HUES64 (cell line): ENCODE measurements around the gene CD40.
"Not testable (repeated sequence)": the region's sequence is repeated elsewhere in the genome, so short reads cannot be mapped to it uniquely, and the experiment has no call there.

Experiments used
- H3K27ac ChIP-seq: 2 replicates; pipeline ENCODE4 v1.7.0; 2013; ENCODE audit warnings: low read depth, low read length, inconsistent platforms
- H3K27me3 ChIP-seq: 2 replicates; pipeline ENCODE4 v1.6.1; 2013; ENCODE audit warnings: mild to moderate bottlenecking, low read length; ENCODE audit not compliant: insufficient read depth
- H3K36me3 ChIP-seq: 2 replicates; pipeline ENCODE4 v1.6.1; 2013; ENCODE audit warnings: mild to moderate bottlenecking, low read length; ENCODE audit not compliant: insufficient read depth
- H3K4me1 ChIP-seq: 2 replicates; pipeline ENCODE4 v1.6.1; 2013; ENCODE audit warnings: mild to moderate bottlenecking, low read length, moderate library complexity; ENCODE audit not compliant: insufficient read depth
- H3K4me3 ChIP-seq: 2 replicates; pipeline ENCODE4 v1.5.1; 2013; ENCODE audit warnings: mild to moderate bottlenecking, low read length, moderate library complexity
- H3K9ac ChIP-seq: 2 replicates; pipeline ENCODE4 v1.6.1; 2013; ENCODE audit warnings: mild to moderate bottlenecking, low read depth, low read length
- H3K9me3 ChIP-seq: 2 replicates; pipeline ENCODE4 v1.6.1; 2013; ENCODE audit warnings: low read depth, low read length; ENCODE audit not compliant: insufficient read depth
- WGBS: fragments of 150-250, 120-280 bp; methylation state at CpG from one replicate; pipeline ENCODE4 v1.1.7; 2013; ENCODE audit warnings: missing lambda C conversion rate; 5-methylcytosine and 5-hydroxymethylcytosine counted together

Gene CD40

DNA sequence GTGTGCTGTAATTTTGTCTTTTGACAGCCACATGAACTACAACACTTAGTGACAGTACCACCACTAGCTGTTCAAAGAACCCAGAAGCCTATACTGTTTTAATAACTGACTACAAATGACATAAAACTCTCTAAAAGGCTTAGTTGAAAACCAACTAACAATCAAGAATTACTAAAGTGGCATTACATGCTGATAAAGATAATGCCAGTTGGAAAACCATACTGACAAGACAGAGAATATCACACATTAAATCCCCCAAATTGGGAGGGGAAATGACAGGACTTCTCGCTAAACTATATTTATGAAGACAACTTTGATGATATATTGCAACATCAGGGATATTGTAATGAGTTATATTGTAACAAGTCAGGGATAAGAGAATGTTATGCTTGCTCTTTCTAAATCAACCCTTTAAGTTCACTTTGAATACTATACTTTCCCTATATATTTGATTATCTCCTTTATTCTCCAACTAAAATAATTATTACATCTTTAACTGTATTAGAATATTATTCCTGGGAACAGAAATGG lies 34.5 kb upstream of the CD40 start:
- H3K4me3 ChIP-seq = no peak overlapping the region
- H3K9ac ChIP-seq = no peak overlapping the region
- no peaks in the 10 kb centered on the region for H3K9me3 ChIP-seq
- peaks cover 9% of the 10 kb centered on the region for H3K36me3 ChIP-seq
- WGBS = no CpG with 5 or more reads among the region's 1 CpG
- no peaks in the 10 kb centered on the region for H3K27me3 ChIP-seq
- H3K27ac ChIP-seq = no peak overlapping the region
- H3K4me1 ChIP-seq = peaks cover 20% of the 10 kb centered on the region

DNA sequence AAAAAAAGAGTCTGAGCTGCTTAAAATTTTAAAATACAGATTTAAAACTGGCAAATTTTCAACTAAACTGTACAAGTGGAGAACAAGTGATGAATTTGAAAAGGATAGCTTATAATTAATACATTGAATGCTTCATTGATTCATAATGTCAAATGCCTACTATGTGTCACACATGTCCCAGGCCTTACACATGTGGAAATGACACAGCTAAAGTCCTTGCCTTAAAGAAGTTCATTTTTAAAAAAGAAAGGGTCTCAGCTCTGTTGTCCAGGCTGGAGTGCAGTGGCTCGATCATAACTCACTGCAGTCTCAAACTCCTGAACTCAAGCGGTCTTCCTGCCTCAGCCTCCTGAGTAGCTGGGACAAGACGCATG lies 33.3 kb upstream of the CD40 start:
- Histone ChIP-seq H3K4me1 (peaks cover 20% of the 10 kb centered on the region), H3K36me3 (no peaks in the 10 kb centered on the region), H3K9ac (no peak overlapping the region), H3K4me3 (no peak overlapping the region), H3K9me3 (no peaks in the 10 kb centered on the region), H3K27ac (no peak overlapping the region), H3K27me3 (no peaks in the 10 kb centered on the region)
- 93% methylated on average over 3 of the region's 3 CpGs for WGBS

DNA sequence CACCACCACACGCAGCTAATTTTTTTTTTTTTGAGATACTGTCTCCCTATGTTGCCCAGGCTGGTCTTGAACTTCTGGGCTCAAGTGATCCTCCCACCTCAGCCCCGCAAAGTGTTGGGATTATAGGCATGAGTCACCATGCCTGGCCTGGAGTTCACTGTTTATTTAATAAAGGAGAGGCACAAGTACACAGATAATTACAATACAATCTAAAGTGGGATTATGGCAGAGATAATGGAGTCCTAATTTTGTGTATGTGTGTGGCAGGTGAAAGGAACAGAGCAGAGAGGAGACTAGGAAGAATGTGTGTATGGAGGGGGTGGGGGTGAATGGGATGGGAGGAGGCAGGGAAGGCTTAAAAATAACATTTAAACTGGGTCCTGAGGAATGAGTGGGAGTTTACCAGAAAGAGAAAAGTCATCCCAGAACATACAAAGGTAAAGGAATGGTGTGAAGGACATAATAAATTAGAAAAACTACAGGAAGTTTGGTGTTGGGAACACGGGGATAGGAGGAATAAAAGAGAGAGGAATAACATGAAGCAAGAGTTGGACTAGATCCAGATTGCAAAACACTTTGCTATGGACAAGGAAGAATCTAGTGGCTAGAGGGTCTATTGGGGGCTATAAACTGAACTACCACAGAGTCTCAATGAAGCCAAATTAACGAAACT lies 32.8 kb upstream of the CD40 start:
- WGBS = 80% methylated on average over 4 of the region's 4 CpGs
- no peaks in the 10 kb centered on the region for H3K9me3 ChIP-seq
- H3K4me1 ChIP-seq = peaks cover 24% of the 10 kb centered on the region
- no peak overlapping the region for H3K9ac ChIP-seq
- no peaks in the 10 kb centered on the region for H3K27me3 ChIP-seq
- no peaks in the 10 kb centered on the region for H3K36me3 ChIP-seq
- no peak overlapping the region for H3K27ac ChIP-seq
- H3K4me3 ChIP-seq = no peak overlapping the region

DNA sequence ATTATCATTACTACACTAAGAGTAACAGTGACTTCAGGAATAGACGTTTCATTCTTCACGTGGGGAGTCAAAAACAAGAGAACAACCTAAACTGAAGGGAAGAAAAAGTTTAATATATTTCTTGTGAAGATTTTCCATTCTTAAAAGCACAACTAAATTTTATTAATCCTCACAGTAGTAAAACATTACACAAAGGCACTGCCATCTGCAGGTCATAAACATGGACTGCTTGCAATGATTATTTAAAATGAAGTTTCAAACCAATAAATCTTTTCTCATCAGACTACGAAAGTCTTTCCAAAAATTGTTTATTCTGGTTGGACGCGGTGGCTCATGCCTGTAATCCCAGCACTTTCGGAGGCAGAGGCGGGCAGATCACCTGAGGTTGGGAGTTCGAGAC lies 31.0 kb upstream of the CD40 start:
- Histone ChIP-seq H3K9me3 (no peaks in the 10 kb centered on the region), H3K27me3 (no peaks in the 10 kb centered on the region), H3K9ac (no peak overlapping the region), H3K4me1 (peaks cover 25% of the 10 kb centered on the region), H3K36me3 (no peaks in the 10 kb centered on the region), H3K27ac (no peak overlapping the region), H3K4me3 (no peak overlapping the region)
- WGBS = 95% methylated on average over 6 of the region's 8 CpGs

DNA sequence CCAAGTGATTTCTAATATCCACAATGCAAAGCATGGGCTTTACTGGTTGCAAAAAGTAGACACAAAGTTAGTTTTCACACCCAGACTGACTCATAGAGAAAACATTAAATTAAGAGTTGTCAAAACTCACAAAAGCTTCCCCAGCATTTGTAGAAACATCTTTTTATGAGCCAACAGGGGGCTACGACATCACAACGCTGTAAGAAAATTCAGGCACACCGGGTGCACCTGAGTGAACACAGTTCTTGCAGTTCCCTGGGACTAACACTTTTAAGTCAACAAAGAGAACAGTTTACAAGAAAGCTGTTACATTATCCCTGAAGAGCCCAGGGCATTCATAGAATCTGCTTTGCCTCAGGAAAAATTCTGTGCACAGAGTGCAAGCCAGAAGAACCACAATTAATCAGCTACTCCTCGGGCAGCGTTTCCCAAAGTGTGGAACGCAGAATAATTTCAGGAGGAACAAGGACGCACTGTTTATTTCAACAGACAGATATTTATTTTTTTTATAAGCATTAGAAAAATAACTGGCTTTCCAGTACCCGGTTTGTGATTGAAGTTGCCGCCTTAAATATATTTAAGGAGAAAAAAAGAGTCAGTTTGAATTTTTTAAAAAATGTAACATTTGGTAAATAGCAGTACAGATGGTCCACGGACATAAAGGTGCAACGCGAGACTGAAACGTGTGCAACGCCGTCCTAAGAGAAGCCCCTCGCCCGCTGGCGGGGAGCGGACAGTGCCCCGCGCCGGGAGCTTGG lies 29.5 kb upstream of the CD40 start:
- H3K27ac ChIP-seq = peak overlapping the region; percentile 97; the same call in 1 of the 2 replicates
- H3K9ac ChIP-seq = peak overlapping the region; percentile 99
- H3K4me3 ChIP-seq = peak overlapping the region; percentile 98
- H3K36me3 ChIP-seq = no peaks in the 10 kb centered on the region
- no peaks in the 10 kb centered on the region for H3K9me3 ChIP-seq
- H3K4me1 ChIP-seq = peaks cover 16% of the 10 kb centered on the region; the same call in 1 of the 2 replicates
- no peaks in the 10 kb centered on the region for H3K27me3 ChIP-seq
- 5% methylated on average over 21 of the region's 22 CpGs for WGBS

DNA sequence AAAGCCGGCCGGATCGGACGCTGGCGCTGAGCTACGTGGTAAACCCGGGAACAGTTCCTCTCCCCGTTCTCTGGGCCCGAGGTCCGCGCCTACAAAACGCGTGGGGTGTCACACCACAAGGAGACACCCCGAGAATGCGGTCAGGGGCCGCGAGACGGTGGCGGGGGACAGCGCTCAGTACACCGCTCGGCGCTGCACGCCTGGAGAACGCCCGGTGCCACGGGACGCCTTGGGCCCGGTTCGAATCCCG lies 29.0 kb upstream of the CD40 start:
- peaks cover 16% of the 10 kb centered on the region; the same call in 1 of the 2 replicates for H3K4me1 ChIP-seq
- peak overlapping the region; percentile 97 for H3K27ac ChIP-seq
- H3K27me3 ChIP-seq = no peaks in the 10 kb centered on the region
- WGBS = under 1% methylated on average over 31 of the region's 31 CpGs
- no peaks in the 10 kb centered on the region for H3K36me3 ChIP-seq
- H3K9me3 ChIP-seq = no peaks in the 10 kb centered on the region
- peak overlapping the region; percentile 99 for H3K9ac ChIP-seq
- H3K4me3 ChIP-seq = peak overlapping the region; percentile 98

DNA sequence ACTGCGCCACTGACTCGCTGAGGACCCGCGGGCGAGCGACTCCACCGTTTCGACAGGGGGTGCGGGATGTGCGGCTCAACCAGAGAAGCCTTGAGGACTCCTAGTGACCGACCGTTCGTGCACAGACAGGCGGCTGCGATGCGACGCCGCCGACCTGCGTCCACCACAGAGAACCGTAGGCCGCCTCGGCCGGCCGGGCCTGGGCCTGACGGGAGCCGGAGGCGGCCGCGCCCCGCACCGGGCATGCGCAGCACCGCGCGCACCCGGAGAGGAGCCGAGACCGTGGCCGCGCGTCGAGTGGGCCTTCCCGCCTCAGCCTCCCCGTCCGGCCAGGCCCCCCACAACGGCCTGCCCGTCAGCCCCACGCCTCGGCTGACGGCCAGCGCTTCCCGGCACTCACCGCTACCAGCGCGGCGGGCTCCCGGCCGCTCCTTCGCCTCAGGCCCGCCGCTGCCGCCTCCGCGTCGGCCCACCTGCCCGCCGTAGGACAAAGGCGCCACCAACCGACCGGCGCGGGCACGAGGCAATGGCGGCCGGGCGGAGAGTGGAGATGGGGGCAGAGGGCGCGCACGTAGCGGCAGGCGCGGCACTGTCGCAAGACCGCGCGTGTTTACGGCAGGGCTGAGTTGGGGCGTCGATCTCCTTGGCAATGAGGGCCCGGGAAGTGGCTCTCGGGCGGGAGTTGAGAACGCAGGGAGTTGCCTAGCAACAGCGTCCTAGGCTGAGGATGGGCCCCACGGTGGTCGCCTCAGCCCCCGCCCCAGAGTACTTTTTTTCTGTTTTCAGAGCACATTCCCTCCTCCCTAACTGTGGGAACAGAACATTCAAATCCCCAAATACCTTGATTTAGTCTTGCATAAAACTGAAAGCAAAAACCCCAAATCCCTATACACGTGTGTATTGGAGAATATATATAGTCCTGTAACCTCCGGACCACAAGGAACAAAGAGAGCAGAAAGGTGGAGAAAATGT lies 28.4 kb upstream of the CD40 start, which contains the start of gene NCOA5:
TSS of gene NCOA5 (minus strand) at position 546 of the 972 bp plus-strand sequence. CDS start 10,538 bp downstream, outside the sequence.
- Histone ChIP-seq H3K9me3 (no peaks in the 10 kb centered on the region), H3K27me3 (no peaks in the 10 kb centered on the region), H3K27ac (peak within 1 kb of the TSS; percentile 97), H3K4me1 (peaks cover 16% of the 10 kb centered on the region; the same call in 1 of the 2 replicates), H3K36me3 (no peaks in the 10 kb centered on the region), H3K9ac (peak within 1 kb of the TSS; percentile 99), H3K4me3 (peak within 1 kb of the TSS; percentile 98)
- under 1% methylated on average over 98 of the region's 100 CpGs for WGBS

DNA sequence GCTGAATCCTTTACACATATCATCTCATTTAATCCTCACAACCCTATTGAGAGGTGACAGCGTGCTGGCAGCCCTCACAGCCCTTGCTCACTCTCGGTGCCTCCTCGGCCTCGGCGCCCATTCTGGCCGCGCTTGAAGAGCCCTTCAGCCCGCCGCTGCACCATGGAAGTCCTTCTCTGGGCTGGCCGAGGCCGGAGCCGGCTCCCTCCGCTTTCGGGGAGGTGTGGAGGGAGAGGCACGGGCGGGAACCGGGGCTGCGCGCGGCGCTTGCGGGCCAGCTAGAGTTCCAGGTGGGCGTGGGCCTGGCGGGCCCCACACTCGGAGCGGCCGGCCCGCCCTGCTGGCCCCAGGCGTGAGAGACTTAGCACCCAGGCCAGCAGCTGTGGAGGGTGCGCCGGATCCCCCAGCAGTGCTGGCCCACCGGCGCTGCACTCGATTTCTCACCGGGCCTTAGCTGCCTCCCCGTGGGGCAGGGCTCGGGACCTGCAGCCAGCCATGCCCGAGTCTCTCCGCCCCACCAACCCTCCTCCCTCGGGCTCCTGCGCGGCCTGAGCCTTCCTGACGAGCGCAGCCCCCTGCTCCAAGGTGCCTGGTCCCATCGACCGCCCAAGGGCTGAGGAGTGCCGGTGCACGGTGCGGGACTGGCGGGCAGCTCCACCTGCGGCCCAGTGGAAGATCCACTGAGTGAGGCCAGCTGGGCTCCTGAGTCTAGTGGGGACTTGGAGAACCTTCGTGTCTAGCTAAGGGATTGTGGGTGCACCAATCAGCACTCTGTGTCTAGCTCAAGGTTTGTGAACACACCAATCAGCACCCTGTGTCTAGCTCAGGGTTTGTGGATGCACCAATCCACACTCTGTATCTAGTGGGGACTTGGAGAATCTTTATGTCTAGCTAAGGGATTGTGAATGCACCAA lies 26.2 kb upstream of the CD40 start:
- 94% methylated on average over 52 of the region's 52 CpGs for WGBS

DNA sequence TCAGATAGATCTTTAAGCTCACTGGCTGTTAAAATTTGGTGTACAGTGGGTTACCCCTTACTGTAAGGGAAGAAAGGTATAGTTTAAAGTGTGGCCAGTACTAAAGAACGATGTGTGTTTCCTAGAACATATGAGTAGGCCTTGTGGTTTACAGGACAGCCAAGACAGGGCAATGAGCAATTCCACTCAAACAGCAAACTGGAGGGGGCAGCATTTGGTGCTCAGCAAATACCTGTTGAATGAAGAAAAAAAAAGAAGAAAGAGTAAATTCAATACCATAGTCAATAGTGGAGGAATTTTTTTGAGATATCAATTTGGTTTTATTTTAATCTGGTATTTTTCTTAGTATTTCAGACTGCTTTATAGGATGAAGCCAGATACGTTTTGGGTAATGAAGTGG lies 24.6 kb upstream of the CD40 start:
- Histone ChIP-seq H3K27me3 (no peaks in the 10 kb centered on the region), H3K27ac (no peak overlapping the region), H3K36me3 (no peaks in the 10 kb centered on the region), H3K4me3 (no peak overlapping the region), H3K9me3 (no peaks in the 10 kb centered on the region), H3K4me1 (peaks cover 6% of the 10 kb centered on the region; the same call in 1 of the 2 replicates), H3K9ac (no peak overlapping the region)
- WGBS = 79% methylated on average over 2 of the region's 2 CpGs

More for the DNA sequence above, 26.2 kb upstream of the CD40 start:
- not testable (repeated sequence) for H3K27ac ChIP-seq, H3K36me3 ChIP-seq, H3K4me3 ChIP-seq, H3K27me3 ChIP-seq, H3K9ac ChIP-seq, H3K9me3 ChIP-seq
- peaks cover 12% of the 10 kb centered on the region; the same call in 1 of the 2 replicates for H3K4me1 ChIP-seq
